Keratinocyte (primary cell): ENCODE data around the gene MAML2. TPM values are rescaled to one million over a fixed set of nuclear protein-coding genes. Genes with fewer than 3 reads are reported as not detected.

ENCODE experiments used
- DNase-seq: peaks from one replicate; pipeline ENCODE4 v3.0.0-alpha.2; 2011; ENCODE audit warnings: low read depth, missing footprints, low spot score
- FAIRE-seq: peaks from 2 replicates; lab custom pipeline; 2011; peaks lifted over from hg19 to GRCh38; lab: Jason Lieb, UNC
- H2AFZ ChIP-seq: 2 replicates; pipeline ENCODE4 v1.6.0; 2012; ENCODE audit warnings: low read length, control low read depth, inconsistent platforms; ENCODE audit not compliant: control insufficient read depth
- H3K27ac ChIP-seq: 2 replicates; pipeline ENCODE4 v1.5.1; 2011; ENCODE audit warnings: low read length; ENCODE audit not compliant: control insufficient read depth, insufficient read depth
- H3K27me3 ChIP-seq: 3 replicates; pipeline ENCODE4 v1.6.0; 2011; ENCODE audit warnings: low read length; ENCODE audit not compliant: control insufficient read depth, insufficient read depth; ENCODE audit errors: extremely low read depth
- H3K36me3 ChIP-seq, 2 experiments: 2 replicates in 1 of 2; 3 replicates in 1 of 2; pipeline ENCODE4 v1.5.1; 2011; ENCODE audit warnings: low read length in 2 of 2, mild to moderate bottlenecking in 1 of 2; ENCODE audit not compliant: control insufficient read depth in 2 of 2, insufficient read depth in 2 of 2; ENCODE audit errors: extremely low read depth in 1 of 2
- H3K4me1 ChIP-seq: 3 replicates; pipeline ENCODE4 v1.5.1; 2011; ENCODE audit warnings: low read length; ENCODE audit not compliant: control insufficient read depth, insufficient read depth; ENCODE audit errors: extremely low read depth
- H3K4me2 ChIP-seq: 3 replicates; pipeline ENCODE4 v1.6.0; 2011; ENCODE audit warnings: low read depth, low read length; ENCODE audit not compliant: control insufficient read depth, insufficient read depth; ENCODE audit errors: extremely low read depth
- H3K4me3 ChIP-seq, 3 experiments: fragments of 200-600 bp in 1 of 3; sonication (generic) in 1 of 3; 2 replicates in 2 of 3; 3 replicates in 1 of 3; pipeline ENCODE4 v1.5.1; 2011 to 2016; ENCODE audit warnings: low read length in 3 of 3, mild to moderate bottlenecking in 3 of 3, control low read depth in 2 of 3, inconsistent platforms in 1 of 3, low read depth in 1 of 3, mixed read lengths in 1 of 3, mixed run types in 1 of 3, moderate library complexity in 1 of 3; ENCODE audit not compliant: control insufficient read depth in 2 of 3, insufficient read depth in 2 of 3; ENCODE audit errors: extremely low read depth in 1 of 3
- H3K79me2 ChIP-seq: 2 replicates; pipeline ENCODE4 v1.6.0; 2012; ENCODE audit warnings: low read length; ENCODE audit not compliant: control insufficient read depth, insufficient read depth
- H3K9ac ChIP-seq: 3 replicates; pipeline ENCODE4 v1.6.0; 2011; ENCODE audit warnings: low read length; ENCODE audit not compliant: control insufficient read depth, insufficient read depth; ENCODE audit errors: extremely low read depth
- H3K9me1 ChIP-seq: 3 replicates; pipeline ENCODE4 v1.6.0; 2011; ENCODE audit warnings: low read length; ENCODE audit not compliant: control insufficient read depth, insufficient read depth; ENCODE audit errors: extremely low read depth
- H3K9me3 ChIP-seq: 2 replicates; pipeline ENCODE4 v1.5.1; 2012; ENCODE audit warnings: low read depth, low read length; ENCODE audit not compliant: control insufficient read depth
- H4K20me1 ChIP-seq: 3 replicates; pipeline ENCODE4 v1.6.0; 2011; ENCODE audit warnings: low read length; ENCODE audit not compliant: control insufficient read depth, insufficient read depth; ENCODE audit errors: extremely low read depth
- EZH2 ChIP-seq: IDR thresholded peaks from one replicate; pipeline ENCODE4 v1.6.1; 2012; ENCODE audit warnings: inconsistent platforms, mild to moderate bottlenecking, low read length, moderate library complexity
- dilution Hi-C: fragments of 300-500 bp; cut with MboI; formaldehyde crosslinking; loops from one replicate; pipeline ENCODE4 v1.7.0; 2020; ENCODE audit warnings: low sequenced_read_pairs; ENCODE audit not compliant: extremely low pct_ligation_motif_present
- polyA plus RNA-seq, 5 experiments: library from polyadenylated mRNA; depleted of rRNA in 3 of 5; stranded (reverse) in 3 of 5; stranded (forward) in 1 of 5; unstranded in 1 of 5; fragments of >200 nt; gene quantifications; 1 replicate in 1 of 5; 2 replicates in 3 of 5; 3 replicates in 1 of 5; pipeline versions ENCODE4 v1.2.1 to v1.2.3, GENCODE V29; 2011 to 2012; ENCODE audit warnings: missing spikeins in 2 of 5, low read depth in 1 of 5, low replicate concordance in 1 of 5
- TF ChIP-seq, protein P1 (sequence below), 3 experiments: IDR thresholded peaks in 1 of 3; conservative IDR thresholded peaks in 1 of 3; optimal IDR thresholded peaks in 1 of 3; 2 replicates in 2 of 3; 3 replicates in 1 of 3; pipeline versions ENCODE3 to v1.5.1; 2011; ENCODE audit warnings: low read length in 3 of 3, mild to moderate bottlenecking in 3 of 3, moderate library complexity in 2 of 3, control low read depth in 1 of 3, inconsistent platforms in 1 of 3; ENCODE audit not compliant: insufficient read depth in 2 of 3; ENCODE audit errors: extremely low read depth in 1 of 3

MAML2 gene
- polyA plus RNA-seq, 1 donor (not counting 4 experiments of a cell fraction or from before 2014, with no cell fraction given): 4.2 TPM

DNA sequence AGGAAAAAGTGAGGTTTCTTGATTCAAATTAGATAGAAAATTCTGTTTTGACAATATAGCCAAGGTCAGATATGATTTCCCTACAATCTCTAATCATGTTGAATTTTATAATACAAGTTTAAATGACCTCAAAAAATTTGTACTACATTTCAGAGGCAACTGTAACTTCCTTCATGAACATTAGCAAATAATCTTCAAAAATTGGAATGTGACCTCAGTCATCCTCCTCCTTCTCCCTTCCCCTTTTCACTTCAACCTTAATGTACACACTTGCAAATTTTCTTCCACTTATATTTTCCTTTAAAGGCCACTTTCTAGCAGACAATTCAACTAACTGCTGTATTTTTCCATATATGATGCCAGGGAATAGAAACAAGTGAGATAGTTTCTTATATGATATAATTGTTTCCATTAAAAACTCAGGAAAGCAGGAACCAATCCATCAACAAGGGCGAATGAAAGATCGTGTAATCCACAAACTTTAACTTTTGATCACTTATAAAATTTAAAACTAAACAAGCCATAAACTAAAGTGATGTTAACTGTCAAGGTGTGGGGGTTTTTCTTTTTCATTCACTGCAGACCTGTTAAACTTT lies 60.3 kb downstream of the MAML2 start:
- dilution Hi-C loops: no loop called here
- H3K9ac ChIP-seq: no peak overlapping the region
- H3K79me2 ChIP-seq: peaks cover 5% of the 10 kb centered on the region
- H3K27ac ChIP-seq: no peak overlapping the region
- TF ChIP-seq, protein P1, sequence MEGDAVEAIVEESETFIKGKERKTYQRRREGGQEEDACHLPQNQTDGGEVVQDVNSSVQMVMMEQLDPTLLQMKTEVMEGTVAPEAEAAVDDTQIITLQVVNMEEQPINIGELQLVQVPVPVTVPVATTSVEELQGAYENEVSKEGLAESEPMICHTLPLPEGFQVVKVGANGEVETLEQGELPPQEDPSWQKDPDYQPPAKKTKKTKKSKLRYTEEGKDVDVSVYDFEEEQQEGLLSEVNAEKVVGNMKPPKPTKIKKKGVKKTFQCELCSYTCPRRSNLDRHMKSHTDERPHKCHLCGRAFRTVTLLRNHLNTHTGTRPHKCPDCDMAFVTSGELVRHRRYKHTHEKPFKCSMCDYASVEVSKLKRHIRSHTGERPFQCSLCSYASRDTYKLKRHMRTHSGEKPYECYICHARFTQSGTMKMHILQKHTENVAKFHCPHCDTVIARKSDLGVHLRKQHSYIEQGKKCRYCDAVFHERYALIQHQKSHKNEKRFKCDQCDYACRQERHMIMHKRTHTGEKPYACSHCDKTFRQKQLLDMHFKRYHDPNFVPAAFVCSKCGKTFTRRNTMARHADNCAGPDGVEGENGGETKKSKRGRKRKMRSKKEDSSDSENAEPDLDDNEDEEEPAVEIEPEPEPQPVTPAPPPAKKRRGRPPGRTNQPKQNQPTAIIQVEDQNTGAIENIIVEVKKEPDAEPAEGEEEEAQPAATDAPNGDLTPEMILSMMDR (optimal IDR thresholded peaks at IDR 0.05 in 1 of 3, IDR thresholded peaks at IDR 0.05 in 1 of 3, conservative IDR thresholded peaks at IDR 0.05 in 1 of 3; ENCODE audit: extremely low read depth in 1 of 3, insufficient read depth in 2 of 3, low read length in 3 of 3): no peak
- TF ChIP-seq EZH2: no peak
- FAIRE-seq: no peak
- DNase-seq: no peak
- H3K4me1 ChIP-seq: peaks cover 23% of the 10 kb centered on the region
- no peaks in the 10 kb centered on the region for H4K20me1 ChIP-seq
- no peak overlapping the region for H2AFZ ChIP-seq
- no peaks in the 10 kb centered on the region for H3K9me1 ChIP-seq
- no peaks in the 10 kb centered on the region for H3K36me3 ChIP-seq
- no peaks in the 10 kb centered on the region for H3K27me3 ChIP-seq
- no peak overlapping the region for H3K4me2 ChIP-seq
- H3K9me3 ChIP-seq: no peaks in the 10 kb centered on the region
- H3K4me3 ChIP-seq: no peak overlapping the region

DNA sequence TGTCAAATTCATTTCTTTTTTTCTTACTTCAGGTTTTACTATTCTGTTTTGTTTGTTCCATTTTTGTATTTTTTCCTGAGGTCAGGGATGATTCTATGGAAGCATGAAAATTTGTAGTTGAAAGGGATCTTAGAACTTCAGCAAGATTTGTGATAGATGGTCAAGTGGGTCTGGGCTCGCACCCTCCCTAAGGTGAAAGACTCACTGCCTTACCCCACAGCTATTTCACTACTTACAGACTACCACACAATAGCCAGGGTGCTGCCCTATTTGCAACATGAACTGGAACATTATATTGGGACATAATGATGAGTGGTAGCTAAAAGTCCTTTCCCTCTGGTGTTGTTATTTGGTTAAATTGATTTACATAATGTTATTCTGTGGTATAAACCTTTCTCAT lies 62.6 kb downstream of the MAML2 start:
- Histone ChIP-seq H3K79me2 (peaks cover 2% of the 10 kb centered on the region), H3K9me3 (no peaks in the 10 kb centered on the region), H2AFZ (no peak overlapping the region), H3K4me3 (no peak overlapping the region), H4K20me1 (no peaks in the 10 kb centered on the region), H3K27me3 (no peaks in the 10 kb centered on the region), H3K36me3 (no peaks in the 10 kb centered on the region), H3K27ac (peak overlapping the region; percentile 50), H3K4me1 (peaks cover 32% of the 10 kb centered on the region), H3K9ac (no peak overlapping the region), H3K9me1 (no peaks in the 10 kb centered on the region), H3K4me2 (no peak overlapping the region)
- dilution Hi-C loops: no loop called here
- TF ChIP-seq, protein P1 (optimal IDR thresholded peaks at IDR 0.05 in 1 of 3, IDR thresholded peaks at IDR 0.05 in 1 of 3, conservative IDR thresholded peaks at IDR 0.05 in 1 of 3; ENCODE audit: extremely low read depth in 1 of 3, insufficient read depth in 2 of 3, low read length in 3 of 3): no peak
- no peak for TF ChIP-seq EZH2
- no peak for DNase-seq
- no peak for FAIRE-seq
